Measurements from ENCODE around the gene WNK3.
"Not testable (repeated sequence)": the region's sequence is repeated elsewhere in the genome, so short reads cannot be mapped to it uniquely, and the experiment has no call there.

The WNK3 gene

DNA sequence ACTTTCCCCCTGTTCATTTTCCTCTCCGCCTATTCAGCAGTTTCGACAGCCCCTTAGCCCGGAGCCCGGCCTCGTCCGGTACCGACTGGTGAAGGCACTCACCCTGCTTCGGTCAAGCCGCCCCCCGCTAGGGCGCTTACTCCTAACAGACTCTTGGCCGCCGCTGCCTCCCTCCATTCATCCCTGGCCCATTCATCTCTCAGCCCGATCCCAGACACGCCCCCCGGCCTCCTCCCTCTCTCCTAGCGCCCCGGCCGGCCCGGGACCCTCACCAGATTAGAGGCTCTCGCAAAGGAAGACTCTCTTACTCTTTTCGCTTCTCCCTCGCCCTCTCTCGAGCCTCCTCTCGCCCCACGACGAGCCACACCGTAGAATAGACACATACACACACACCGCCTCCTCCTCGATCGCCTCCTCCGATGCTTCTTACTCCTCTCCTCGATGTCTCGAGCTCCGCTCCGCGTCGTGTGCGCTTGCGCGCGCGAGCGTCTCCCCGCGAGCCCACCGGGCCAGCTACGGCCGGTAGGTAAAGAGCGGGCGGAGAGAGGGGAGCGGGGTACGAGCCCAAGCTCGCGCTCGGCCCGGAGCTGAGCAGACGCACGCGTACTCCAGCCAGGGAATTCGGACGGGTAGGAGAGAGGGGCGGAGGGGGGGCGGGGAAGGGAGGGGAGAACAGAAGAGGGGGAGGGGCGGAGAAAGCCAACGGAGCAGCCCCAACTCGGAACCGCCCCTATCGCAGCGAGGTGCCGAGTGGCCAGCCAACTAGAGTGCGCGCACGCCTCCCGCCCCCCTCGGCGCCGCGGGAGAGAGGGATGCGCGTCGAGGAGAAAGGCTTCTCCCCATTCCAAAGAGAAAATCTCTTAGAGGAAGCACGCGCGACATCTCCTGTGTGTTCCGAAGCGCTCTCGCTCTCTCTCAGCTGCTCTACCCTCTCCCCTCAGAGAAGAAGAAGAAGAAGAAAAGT lies at the start of gene WNK3:
Gene WNK3 (minus strand): TSS at position 633 of the 964 bp plus-strand sequence.
- DNase-seq (ENCODE audit: low spot score), result peak; percentile 51

DNA sequence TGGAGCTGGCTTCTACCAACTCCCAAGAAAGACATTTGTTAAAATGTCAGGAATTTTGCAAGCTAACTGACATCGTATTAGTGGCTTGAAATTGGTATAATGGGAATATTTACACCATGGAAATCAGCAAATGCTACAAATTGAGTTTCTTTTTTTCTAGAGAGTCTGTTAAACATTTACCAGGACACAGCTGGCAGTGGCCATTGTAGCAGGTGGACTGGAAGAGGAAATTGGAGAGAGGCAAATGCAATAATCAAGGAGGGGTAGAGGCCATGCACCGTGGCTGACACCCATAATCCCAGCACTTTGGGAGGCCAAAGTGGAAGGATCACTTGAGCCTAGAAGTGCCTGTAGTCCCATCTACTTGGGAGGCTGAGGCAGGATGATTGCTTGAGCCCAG lies 49.4 kb upstream of the WNK3 start:
- no peak for DNase-seq (ENCODE audit: low spot score)

DNA sequence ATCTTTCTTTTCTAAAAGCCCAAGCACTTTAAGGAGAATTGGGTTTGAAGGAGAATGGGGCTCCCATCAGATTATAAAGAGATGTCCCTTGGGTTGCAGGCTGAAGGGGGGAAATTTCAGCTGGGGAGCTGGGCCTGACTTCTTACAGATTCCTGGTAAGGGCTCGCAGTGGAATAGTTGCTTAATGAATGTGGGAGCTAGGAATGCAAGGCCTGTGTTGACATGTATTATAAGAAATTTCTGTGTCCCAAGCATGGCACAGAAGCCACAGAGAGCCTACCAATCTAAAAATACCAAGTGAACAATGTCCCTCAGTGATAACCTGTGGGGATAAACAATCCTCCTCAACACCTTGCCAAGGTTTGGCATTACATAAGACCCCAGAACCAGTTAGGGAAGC lies 39.3 kb upstream of the WNK3 start:
- peak; percentile 8 for DNase-seq (ENCODE audit: low spot score)

DNA sequence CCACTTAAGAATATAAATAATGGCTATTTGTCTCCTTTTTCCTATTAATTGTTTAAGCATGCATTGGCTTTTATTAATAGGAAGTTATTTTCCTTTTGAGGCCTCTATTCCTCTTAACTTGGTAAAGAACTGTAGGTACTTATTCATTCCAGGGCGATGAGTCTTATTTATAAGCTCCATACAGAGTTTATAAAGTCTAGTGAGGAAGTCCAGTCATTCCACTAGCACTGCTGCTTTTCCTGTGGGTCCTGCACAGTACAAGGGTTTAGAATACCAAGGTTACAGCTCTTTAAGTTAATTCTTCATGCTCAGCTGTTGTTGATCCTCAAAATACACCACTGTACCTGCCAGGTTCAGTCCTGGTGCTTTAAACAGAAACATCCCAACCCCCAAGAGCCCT lies 28.5 kb upstream of the WNK3 start:
- DNase-seq (ENCODE audit: low spot score), result no peak

DNA sequence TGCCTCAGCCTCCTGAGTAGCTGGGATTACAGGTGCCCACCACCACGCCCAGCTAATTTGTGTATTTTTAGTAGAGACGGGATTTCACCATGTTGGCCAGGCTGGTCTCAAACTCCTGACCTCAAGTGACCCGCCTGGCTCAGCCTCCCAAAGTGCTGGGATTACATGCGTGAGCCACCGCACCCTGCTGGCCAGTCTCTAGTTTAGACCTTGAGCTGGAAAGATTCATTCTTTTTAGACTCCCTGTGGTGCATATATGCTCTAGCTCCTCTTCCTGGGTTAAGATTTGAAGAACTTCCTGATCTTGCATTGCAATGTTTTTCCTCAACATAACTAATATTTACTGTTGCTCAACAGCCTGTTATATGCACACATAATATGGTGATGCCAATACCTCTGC lies 26.8 kb upstream of the WNK3 start:
- not testable (repeated sequence) for DNase-seq (ENCODE audit: low spot score)

- DNase-seq (ENCODE audit: low spot score), result no peak
Observed at GRCh38 chrX:54359408-54359807, 1.6 kb upstream of the WNK3 start.

DNA sequence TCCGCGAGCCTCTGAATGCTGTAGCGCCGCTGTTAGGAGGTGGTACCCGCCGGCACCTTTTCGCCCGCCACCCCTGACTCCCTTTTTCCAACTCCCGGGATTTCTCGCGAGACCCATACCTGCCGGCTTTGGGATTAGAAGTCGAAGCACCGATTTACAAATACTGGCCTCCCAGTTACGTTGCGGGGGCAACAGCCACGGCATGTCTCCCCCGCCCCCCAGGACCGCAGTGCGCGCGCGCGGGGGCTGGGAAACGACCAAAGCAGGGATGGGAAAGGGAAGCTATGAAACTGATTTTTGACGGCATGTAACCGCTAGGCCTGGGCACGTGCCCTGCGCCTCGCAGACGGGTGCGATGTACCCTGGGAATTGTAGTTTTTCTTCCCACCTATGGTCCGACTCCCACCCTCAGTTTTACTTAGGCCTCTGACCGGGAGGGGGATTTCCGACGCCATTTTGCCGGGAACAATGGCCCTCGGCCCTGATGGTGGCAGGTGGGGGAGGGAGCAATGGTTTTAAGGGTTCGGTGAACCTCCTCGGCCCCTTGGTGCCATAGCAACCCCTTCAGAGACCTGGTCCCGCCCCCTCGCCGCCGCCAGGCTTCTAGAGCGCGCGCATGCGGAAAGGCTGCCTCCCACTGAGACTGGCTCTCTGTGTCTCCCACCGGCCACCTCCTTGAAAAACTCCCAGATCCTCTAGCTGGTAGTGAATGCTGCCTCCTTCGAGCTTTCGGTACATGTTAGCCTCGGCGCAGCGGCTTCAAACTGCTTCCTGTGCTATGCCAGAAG lies 772 bp upstream of the WNK3 start:
- peak; percentile 2 for DNase-seq (ENCODE audit: low spot score)

DNA sequence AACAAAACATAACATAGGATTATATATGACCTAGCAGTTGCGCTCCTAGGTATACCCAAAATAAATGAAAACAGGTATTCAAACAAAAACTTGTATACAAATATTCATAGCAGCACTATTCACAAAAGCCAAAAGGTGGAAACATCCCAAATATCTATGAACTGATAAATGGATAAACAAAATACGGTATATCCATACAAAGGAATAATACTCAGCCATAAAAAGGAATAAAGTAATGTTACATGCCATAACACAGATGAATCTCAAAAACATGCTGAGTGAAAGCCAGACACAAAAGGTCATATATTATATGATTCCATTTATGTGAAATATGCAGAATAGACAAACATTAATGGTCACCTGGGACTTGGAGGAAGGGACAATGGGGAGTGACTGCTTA lies 5.2 kb downstream of the WNK3 start:
- DNase-seq (ENCODE audit: low spot score), result no peak

DNA sequence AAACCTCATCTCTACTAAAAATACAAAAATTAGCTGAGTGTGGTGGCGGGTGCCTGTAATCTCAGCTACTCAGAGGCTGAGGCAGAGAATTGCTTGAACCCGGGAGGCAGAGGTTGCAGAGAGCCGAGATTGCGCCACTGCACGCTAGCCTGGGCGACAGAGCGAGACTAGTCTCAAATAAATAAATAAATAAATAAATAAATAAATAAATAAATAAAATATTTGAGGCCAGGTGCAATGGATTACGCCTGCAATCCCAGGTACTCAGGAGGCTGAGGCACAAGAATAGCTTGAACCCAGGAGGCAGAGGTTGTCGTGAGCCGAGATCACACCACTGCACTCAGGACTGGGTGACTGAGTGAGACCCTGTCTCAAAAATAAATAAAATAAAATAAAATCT lies 20.5 kb downstream of the WNK3 start:
- DNase-seq (ENCODE audit: low spot score), result not testable (repeated sequence)

GRCh38 chrX:54325077-54325476 lies 32.8 kb downstream of the WNK3 start:
- no peak for DNase-seq (ENCODE audit: low spot score)

DNA sequence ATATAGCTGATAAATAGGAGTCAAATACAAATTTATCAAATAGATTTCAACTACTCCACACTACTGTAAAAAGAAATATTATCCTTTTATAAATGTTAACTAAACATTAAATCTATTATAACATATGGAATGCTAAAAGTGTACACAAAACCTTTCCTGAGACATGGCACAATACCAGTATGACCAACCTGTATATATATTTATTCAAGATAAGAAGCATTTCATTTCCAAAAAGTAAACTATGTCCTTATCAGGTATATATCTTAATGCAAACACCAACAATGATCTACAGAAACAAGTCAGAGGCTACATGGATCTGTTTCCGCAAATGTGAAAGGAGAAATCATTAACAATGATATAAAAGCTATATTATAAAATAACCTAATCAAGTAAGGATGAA lies 37.8 kb downstream of the WNK3 start:
- DNase-seq (ENCODE audit: low spot score), result no peak

- DNase-seq (ENCODE audit: low spot score), result no peak
Observed at GRCh38 chrX:54306379-54306778, 51.5 kb downstream of the WNK3 start.

- DNase-seq (ENCODE audit: low spot score), result no peak
Observed at GRCh38 chrX:54301516-54301915, 56.3 kb downstream of the WNK3 start.

- no peak for DNase-seq (ENCODE audit: low spot score)
Observed at GRCh38 chrX:54294306-54294705, 63.5 kb downstream of the WNK3 start.

- DNase-seq (ENCODE audit: low spot score), result no peak
Observed at GRCh38 chrX:54292755-54293154, 65.1 kb downstream of the WNK3 start.

GRCh38 chrX:54291758-54292157 lies 66.1 kb downstream of the WNK3 start:
- no peak for DNase-seq (ENCODE audit: low spot score)

GRCh38 chrX:54288968-54289367 lies 68.9 kb downstream of the WNK3 start:
- DNase-seq (ENCODE audit: low spot score), result no peak

GRCh38 chrX:54288277-54288676 lies 69.6 kb downstream of the WNK3 start:
- no peak for DNase-seq (ENCODE audit: low spot score)

DNA sequence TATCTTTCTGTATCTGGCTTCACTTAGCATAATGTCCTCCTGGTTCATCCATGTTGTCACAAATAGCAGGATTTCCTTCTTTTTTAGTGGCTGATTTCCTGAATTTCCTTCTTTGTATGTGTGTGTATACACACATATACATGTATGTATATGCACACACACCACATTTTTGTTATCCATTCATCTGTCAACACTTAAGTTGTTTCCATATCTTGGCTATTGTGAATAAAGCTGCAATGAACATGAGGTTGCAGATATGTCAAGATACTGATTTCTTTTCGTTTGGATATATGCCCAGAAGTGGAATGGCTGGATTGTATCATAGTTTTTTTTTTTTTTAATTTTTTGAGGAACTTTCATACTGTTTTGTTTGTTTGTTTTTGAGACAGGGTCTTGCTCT lies 76.2 kb downstream of the WNK3 start:
- no peak for DNase-seq (ENCODE audit: low spot score)

DNA sequence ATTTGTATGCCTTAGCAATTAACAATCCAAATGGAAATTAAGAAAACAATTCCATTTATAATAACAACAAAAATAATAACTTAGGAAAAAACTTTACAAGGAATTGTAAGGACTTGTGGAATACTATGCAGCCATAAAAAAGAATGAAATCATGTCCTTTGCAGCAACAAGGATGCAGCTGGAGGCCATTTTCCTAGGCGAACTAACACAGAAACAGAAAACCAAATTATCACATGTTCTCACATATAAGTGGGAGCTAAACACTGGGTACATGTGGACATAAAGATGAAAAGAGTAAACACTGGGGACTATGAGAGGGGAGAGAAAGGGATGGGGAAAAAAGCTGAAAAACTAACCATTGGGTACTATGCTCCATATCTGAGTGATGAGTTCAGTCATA lies 77.4 kb downstream of the WNK3 start:
- DNase-seq (ENCODE audit: low spot score), result no peak

- DNase-seq (ENCODE audit: low spot score), result no peak
Observed at GRCh38 chrX:54271664-54272063, 86.2 kb downstream of the WNK3 start.

DNA sequence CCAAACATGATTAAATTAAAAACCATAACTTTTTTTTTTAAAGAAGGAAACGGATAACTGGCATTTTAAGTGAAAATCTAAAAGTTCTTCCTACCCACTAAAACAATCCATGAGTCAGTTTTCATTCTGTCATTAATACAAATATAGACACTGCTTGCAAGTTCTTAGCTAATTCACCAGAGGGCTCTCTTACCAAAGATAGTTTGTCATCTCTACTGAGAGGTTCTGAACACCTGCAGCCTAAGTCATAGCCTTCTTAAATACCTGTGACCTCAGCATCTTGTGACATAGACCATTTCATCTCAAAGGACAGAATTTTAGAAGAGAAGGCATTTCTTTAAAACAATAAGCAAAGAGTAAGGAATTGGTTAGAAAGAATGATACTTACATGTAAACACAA lies 109.5 kb downstream of the WNK3 start:
- peak; percentile 14 for DNase-seq (ENCODE audit: low spot score)

DNA sequence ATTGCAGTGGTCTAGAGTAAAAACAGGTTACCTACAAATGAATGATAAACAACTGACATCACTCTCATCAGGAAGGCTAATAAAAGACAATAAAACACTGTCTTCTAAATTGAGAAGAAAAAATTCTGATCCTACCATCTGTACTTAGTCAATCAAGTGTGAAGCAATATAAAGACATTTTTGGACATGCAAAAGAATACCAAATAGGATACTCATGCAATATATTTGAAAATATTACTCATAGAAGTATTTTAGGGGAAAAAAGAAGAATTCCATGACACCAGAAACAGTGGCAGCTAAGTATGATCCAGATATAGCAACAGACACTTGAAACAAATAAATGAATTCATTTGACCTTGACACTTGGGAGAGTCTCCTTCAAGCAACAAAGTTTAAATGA lies 111.0 kb downstream of the WNK3 start:
- peak; percentile 4 for DNase-seq (ENCODE audit: low spot score)
